GM19455 (cell line): Measurements from ENCODE around the gene BCO2.

ENCODE experiments used
- ATAC-seq: cut with Tn5 transposase; IDR thresholded peaks from one replicate; pipeline ENCODE4 v1.9.1; 2021; ENCODE audit not compliant: unreplicated experiment

Gene BCO2

DNA sequence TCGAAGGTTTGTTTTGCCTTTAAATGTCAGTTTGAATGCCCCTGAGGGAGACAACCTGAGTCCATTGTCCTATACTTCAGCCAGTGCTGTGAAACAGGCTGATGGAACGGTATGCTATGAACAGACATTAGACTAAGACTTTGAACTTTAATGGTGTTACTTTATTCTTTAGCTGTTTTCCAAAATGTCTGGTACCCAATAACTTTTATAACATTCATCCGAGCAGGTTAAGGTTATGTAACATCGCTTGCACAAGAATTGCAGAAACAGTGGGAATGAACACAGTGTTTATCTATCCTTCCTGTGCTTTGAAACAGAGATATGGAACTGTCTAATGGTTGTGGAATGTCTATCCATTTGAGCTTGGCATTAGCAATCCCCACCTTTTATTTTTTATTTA, 38.4 kb downstream of the BCO2 start:
- no peak for ATAC-seq

DNA sequence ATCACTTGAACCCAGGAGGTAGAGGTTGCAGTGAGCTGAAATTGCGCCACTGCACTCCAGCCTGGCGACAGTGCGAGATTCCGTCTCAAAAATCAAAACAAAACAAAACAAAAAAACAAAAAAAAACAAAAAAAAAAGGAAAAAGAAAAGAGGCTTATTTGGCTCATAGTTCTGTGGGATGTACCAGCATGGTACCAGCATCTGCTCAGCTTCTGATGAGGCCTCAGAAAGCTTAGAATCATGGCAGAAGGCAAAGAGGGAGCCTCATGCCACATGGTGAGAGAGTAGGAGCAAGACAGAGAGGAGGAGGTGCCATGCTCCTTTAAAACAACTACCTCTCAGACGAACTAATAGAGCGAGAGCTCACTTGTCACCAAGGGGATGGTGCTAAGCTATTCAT, 40.3 kb downstream of the BCO2 start:
- ATAC-seq: no peak

DNA sequence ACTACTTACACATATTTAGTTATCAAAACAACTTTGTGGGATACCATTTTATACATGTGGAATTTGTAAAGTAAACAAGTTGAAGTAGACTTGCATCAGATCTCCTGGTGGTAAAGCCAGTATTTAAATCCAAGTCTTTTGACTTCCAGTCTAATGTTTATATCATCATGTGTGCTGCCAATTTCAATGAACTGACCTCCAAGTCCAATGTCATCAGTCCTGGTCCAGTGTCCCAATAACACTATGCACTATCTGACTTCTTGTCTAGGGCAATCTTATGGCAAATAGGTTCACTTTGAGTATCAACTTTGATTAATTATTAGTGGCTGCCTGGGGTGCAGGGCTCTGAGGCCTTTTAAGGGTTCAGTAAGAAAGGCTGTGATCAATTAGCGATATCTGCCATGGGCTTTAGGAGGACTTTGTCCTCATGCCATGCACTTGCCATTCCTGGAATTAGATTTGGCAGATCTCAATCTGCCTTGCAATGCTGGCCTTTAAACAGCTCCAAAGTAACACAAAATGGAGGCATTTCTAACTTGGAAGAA, 41.3 kb downstream of the BCO2 start:
- ATAC-seq: no peak

DNA sequence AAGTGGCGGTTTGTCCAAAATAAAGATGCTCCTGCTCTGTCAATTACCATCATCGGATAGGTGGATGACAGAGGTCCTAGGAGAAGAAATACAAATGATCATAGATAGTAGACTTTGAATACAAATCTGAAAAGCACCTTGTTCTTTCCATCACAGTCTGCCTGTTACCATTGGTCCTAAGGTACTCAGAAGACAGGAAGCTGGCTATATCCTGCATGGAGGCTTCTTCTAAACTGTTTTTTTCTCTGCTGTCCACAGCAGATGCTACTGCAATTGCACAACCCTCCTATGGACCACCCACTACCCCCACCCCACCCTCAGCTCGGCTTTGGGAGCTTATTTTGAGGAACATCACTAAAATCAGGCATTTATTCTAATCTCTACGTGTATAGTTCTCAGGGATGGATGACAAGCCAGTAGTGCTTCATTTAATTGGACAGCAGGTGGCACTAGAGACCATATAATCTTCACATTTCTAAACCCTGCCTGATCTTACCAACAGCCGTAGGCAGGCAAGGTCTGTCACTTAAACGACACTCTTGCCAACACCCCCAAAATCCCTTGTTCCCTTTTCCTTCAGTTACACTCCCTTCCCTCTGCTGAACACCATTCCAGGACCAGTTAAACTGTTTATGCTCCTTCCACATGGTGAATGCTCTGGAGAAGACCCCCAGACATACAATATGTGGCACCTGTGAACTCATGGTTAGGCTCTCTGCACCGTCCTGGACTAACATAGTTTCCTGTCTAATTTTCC, 44.3 kb downstream of the BCO2 start:
- ATAC-seq: peak; percentile 97

DNA sequence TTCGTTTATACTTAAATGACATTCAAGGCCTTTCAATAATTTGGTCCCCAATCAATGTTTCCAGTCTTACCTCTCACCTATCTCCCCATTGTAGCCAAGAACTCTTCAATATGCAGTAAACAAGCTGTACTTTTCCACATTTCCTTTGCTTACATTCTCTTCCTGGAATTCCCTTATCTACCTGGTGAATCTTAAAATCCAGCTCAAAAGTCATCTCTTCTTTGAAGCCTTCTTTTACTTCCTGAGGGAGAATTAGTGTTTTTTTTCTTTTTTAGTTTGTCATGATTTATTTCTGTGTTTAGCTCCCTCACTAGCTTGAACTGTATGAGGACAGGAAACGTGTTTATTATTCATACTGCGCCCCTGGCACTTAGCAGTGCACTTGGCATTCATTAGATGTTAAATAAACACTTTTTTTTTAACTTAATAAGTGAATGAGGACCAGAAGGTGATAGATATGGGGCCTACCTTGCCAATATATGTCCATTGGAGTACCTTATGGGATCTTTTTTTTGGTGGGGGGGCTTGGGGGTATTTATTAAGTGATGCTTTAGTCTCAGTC, 46.0 kb downstream of the BCO2 start:
- ATAC-seq: no peak

DNA sequence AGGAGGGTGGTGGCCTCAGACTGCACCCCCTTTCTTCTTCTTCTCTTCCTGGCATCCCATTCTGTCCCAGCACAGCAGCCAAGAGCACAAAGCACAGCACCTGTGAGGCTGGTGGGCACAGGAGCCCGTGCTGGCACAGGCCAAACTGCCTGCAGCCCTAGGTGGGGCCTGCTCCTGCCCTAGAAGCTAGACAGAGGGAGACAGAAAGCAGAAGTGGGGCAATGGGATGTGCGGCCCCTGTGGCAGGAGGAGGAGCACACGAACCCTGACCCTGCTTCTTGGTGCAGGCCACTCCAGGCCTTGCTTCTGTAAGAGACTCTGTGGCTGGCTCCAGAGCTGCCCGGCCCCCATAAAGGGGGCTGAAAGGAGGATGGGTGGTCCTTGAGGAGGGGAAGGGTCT, 47.0 kb downstream of the BCO2 start:
- no peak for ATAC-seq

DNA sequence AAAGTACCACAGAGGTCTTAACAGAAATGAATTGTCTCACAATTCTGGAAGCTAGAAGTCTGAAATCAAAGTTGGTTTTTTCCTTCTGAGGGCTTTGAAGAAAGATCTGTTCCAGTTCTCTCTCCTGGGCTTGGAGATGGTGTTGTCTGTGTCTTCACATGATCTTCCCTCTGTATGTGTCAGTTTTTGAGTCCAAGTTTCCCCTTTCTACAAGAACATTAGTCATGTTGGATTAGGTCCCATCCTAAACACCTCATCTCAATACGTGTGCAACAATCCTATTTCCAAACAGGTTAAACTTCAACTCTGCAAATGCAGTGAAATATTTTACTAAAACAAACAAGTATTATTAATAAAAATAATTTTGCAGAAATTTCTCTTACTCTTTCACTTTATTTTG, 47.8 kb downstream of the BCO2 start:
- ATAC-seq: no peak

DNA sequence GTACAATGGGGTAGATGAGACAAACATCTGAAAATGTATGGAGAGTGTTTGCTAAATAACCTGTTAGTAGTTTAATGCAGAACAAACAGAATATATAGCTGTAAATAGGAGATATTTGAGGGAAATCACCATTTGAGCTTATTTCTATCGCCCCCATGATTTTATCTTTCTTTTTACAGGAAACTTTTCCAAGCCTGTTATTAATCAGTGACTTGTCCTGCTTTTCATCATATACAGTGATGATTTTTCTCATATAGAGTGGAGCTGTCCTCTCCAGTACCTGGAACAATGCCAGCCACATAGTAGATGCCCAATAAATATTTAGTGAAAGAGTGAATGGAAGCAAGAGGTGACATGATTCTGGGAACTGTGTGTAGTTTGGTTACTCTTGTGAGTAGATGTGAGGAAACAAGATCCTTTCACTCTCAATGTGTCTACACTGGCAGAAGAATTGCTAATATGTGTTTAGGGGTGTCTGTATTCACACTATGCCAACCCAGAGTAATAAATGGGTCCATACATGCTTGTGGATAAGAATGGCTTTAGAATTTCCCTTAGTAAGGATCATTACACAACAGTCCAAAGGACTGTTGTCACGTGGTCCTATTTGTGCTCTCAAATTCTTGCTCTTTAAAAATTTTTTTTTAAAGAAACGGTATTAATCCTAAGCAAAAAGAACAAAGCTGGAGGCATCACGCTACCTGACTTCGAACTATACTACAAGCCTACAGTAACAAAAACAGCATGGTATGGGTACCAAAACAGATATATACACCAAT, 48.6 kb downstream of the BCO2 start:
- no peak for ATAC-seq

DNA sequence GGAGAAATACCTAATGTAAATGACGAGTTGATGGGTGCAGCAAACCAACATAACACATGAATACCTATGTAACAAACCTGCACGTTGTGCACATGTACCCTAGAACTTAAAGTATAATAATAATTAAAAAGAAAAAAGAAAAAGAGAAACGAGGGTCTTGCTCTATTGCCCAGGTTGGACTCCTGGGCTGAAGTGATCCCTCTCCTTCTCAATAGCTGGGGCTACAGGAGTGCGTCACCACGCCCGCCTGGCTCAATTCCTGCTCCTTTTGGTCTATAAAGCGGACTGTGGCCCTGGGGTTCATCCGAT, 50.4 kb downstream of the BCO2 start:
- no peak for ATAC-seq

DNA sequence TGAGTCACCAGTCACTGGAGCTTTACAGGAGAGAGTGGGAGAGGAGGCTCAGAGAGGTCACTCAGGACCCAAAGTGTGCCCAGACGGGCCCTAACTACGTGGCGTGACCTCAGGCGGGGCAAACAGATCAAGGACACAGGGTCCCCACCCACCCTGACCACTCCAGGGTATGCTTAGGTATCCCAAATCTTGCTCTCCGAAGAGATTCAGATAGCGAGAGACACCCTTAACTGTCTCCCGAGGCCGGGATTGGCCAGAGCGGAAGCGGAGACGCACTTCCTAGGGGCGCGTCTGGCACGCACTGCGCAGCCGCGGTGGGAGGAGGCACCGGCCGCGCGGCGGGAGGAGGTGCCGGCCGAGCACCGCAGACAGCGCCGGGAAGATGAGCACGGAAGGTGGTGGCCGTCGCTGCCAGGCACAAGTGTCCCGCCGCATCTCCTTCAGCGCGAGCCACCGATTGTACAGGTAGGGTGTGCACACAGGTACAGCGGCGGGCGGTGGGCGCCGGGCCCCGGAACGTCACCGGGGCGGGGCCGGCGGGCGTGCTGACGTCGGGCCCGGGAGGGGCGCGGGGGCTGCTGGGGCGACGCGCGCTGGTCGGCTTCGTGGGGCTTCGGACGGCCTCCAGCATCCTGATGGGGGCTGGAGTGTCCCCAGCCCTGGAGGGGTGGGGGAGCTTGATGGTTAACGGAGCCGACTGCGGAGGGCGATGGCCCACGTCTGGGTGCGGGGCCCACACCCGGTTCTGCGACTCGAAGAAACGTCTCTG, 50.9 kb downstream of the BCO2 start, which contains the start of gene PTS:
TSS of gene PTS (plus strand) at position 367 of the 769 bp plus-strand sequence. CDS start at position 383, 16 bp downstream.
- peak; percentile 97 for ATAC-seq

DNA sequence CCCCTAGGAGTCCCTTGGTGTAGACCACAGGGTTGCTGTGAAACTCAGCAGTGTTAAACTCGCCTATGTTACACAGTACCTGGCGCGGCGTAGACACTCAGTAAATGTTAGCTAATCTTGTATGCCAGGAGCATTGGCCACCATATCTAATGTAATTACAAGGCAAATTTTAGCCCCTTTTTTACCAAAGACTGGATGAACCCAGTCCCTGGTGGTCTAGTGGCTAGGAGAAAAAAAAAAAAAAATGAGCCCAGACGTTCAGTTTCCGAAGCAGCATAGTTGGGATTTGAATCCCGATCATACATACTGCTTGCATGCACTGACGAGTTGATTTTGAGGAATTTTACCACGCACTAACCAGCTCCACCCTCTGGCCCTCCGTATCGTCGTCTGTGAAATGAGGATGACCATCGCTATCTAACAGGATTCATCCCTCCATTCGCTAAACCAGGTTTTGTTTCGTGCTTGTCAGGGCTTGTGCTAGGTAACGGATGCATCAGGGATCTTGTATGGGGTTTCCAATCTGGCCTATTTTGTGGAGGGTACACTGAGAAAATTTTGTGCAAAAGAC, 51.6 kb downstream of the BCO2 start:
- peak; percentile 60 for ATAC-seq

DNA sequence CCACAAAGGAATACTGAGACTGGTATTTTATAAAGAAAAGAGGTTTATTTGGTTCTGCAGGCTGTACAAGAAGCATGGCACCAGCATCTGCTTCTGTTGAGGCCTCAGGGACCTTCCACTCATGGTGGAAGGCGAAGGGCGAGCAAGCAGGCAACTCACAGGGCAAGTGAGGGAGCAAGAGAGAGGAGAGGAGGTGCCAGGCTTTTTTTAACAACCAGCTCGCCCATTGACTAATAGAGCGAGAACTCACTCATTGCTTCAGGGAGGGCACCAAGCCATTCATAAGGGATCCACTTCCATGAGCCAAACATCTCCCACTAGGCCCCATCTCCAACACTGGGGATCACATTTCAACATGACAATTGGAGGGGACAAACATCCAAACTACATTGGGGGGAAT, 52.2 kb downstream of the BCO2 start:
- ATAC-seq: no peak

DNA sequence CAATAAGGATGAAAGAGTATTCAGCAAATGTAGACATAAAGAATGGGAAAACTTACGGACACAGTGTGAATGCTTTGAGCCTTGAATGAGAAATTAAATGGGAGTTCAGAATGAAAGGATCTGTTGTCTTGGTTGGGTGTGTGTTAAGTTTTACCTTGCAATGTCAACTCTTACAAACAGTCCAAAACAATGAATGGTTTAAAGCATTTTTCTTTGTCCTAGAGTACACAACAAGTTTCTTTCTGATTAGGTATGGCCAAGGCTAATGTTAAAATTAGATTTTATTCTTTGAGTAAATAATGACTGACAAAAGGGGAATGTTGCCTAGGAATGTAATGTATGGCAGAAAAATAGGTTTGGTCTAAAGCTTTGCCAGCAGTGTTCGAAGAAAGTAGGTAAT, 53.4 kb downstream of the BCO2 start:
- ATAC-seq: no peak

DNA sequence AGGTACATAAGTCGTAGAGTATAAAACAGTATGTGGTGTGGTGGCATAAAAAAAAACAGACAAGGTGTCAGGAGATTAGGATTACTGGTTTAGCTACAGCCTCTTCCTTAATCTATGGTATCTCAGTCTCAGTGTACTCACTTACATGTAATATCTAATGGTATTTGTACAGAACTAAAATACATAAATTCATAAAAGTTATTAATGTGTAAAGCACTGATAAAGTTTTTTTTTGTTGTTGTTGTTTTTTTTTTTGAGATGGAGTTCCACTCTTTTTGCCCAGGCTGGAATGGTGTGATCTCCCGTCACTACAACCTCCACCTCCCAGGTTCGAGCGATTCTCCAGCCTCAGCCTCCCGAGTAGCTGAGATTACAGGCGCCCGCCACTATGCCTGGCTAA, 53.8 kb downstream of the BCO2 start:
- ATAC-seq: no peak

DNA sequence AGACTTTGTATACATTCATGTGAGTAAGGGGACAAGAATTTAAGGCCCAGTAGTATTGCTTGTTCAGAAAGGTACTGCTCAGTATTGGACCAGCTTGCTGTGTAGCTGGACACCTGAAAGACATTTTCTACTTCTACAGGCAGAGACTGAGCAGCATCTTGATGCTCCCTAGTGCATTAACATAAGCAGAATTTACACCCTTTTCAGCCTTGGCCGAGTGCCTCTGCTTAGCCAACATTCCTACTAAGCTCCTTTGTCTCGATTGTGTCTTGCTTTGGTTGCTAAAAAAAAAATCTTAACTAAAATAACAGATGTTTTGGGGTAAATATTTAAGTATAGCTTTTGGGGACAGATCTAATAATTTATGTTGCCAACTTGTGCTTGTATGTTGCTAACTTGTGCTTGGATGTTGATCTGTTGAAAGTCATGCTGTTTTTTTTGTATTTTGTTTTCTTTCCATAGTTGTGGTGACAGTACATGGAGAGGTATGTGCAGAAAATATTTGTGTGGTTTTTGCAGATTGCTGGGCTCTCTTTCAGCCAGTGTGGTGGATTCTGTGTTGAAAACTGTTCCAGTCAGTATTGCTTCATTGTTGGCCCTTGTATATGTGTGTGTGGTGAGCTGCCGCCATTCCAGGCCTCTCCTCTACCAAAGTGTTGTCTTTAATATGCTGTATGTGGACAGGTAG, 54.6 kb downstream of the BCO2 start:
- no peak for ATAC-seq

DNA sequence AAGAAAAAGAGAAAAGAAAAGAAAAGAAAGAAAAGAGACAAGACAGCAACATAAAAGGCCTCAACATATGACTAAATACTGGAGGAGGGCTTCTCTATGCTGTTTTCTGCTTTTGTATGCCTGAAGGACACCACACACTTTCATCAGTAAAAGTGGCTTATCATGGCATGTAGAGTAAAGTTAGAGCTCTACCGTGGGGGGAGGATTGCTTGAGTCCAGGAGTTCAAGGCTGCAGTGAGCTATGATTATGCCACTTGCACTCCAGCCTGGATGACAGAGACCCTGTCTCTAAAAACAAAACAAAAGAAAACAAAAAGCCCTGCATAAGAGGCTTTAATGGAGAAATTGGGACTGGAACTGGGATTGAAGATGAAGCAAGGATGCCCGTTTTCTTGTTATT, 56.6 kb downstream of the BCO2 start:
- ATAC-seq: no peak

DNA sequence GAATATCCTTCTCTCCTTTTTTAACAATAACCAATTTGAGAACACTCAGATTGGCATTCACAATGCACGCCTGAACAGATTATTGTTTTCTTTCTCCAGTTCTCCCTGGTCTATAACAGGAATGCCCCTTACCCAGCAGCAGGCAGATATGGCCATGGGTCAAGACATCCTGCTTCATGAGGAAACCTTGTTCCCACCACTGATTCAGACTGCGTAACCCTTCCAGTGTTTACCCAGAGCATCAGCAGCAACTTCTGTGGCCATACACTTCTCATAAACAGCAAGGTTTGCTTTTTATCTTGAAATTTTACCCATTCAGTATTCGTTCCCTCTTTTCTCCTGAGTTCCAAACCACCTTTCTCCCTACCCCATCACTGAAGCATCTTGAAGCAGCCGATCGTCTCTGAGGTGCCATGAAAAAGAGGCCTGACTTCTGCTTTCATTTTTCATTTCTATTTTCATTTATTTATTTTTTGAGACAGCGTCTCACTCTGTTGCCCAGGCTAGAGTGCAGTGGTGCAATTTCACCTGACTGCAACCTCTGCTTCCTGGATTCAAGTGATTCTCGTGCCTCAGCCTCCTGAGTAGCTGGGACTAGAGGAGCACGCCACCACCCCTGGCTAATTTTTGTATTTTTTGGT, 60.6 kb downstream of the BCO2 start:
- ATAC-seq: no peak

DNA sequence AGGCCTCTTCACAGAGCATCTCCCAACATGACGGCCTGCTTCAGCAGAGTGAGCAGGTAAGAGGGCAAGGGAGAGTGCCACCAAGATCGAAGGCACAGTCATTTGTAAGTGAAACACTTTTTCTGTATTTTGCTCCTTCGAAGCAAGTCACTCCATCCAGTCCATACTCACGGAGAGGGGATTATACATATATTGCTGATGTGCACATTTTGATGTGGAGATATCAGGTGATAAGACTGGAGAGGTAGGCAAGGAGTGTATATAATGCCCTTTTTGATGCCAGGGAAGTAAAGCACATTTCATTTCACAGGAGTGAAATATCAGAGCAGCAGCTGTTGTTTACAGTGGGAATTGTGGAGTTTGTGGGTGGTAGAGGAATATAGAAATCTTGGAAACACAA, 62.1 kb downstream of the BCO2 start:
- ATAC-seq: no peak

DNA sequence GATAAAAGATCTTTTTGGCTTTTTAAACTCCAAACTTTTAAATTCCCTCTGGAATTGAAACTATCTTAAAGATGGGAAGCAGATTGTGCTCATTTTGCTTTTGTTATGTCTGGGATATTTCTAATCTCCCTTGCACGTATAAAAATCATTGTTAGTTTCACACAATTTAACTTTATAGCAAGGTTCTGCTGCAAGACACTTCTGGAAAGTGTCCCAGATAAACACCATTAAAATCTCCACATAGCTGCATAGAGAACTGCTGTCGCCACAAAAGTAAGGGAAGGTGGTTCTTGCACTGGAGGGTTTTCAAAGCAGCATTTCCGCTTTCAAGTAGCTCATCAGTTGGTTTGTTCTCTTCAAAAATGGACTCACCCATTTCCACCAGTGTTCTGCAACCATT, 62.7 kb downstream of the BCO2 start:
- no peak for ATAC-seq

DNA sequence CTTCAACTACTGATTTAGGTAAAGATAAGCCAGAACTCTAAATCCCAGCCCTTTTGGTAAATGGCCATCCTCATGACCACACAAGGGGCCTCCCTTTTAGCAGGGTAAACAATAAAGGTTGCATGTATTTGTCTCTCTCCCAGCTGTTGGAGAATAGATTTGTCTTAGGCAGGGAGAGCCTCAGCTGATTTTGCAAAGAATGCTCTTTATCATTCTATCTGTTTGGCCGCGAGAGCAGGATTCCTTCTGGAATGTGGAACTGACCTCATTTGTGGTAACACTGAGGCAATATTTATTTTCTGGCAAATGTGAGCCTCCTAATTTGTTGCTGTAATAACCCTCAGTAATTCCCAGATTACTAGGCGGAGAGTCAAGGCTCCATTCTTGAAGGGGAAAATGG, 66.2 kb downstream of the BCO2 start:
- no peak for ATAC-seq
